Measurements from ENCODE around the gene LMTK2.

Gene LMTK2

GRCh38 chr7:98248156-98248555, 141.5 kb downstream of the LMTK2 start:
- DNase-seq (ENCODE audit: low read depth), result no peak
- no peak overlapping the region for H3K4me3 ChIP-seq (ENCODE audit: low read depth, low read length)

GRCh38 chr7:98249106-98249505, 142.4 kb downstream of the LMTK2 start:
- H3K4me3 ChIP-seq (ENCODE audit: low read depth, low read length), result no peak overlapping the region
- no peak for DNase-seq (ENCODE audit: low read depth)

GRCh38 chr7:98250789-98251188, 144.1 kb downstream of the LMTK2 start:
- DNase-seq (ENCODE audit: low read depth), result no peak
- no peak overlapping the region for H3K4me3 ChIP-seq (ENCODE audit: low read depth, low read length)

GRCh38 chr7:98251231-98251600, 144.6 kb downstream of the LMTK2 start:
- no peak for DNase-seq (ENCODE audit: low read depth)
- H3K4me3 ChIP-seq (ENCODE audit: low read depth, low read length), result peak overlapping the region; percentile 92

- peak within 1 kb of the TSS; percentile 92 for H3K4me3 ChIP-seq (ENCODE audit: low read depth, low read length)
- peak; percentile 56 for DNase-seq (ENCODE audit: low read depth)
Measured at GRCh38 chr7:98251601-98252424, 145.2 kb downstream of the LMTK2 start, which contains the start of gene TECPR1. Gene TECPR1, minus strand, starts transcription at chr7:98252232. Its CDS starts 6,086 bp downstream, at chr7:98246146.

GRCh38 chr7:98252425-98253054, 145.9 kb downstream of the LMTK2 start:
- no peak for DNase-seq (ENCODE audit: low read depth)
- peak overlapping the region; percentile 92 for H3K4me3 ChIP-seq (ENCODE audit: low read depth, low read length)

GRCh38 chr7:98254516-98254915, 147.9 kb downstream of the LMTK2 start:
- DNase-seq (ENCODE audit: low read depth), result no peak
- H3K4me3 ChIP-seq (ENCODE audit: low read depth, low read length), result no peak overlapping the region

GRCh38 chr7:98254951-98255610, 148.4 kb downstream of the LMTK2 start:
- DNase-seq (ENCODE audit: low read depth), result no peak
- H3K4me3 ChIP-seq (ENCODE audit: low read depth, low read length), result no peak overlapping the region

- no peak for DNase-seq (ENCODE audit: low read depth)
Measured at GRCh38 chr7:98256431-98256830, 149.8 kb downstream of the LMTK2 start.

GRCh38 chr7:98257701-98258100, 151.0 kb downstream of the LMTK2 start:
- no peak for DNase-seq (ENCODE audit: low read depth)
- no peak overlapping the region for H3K4me3 ChIP-seq (ENCODE audit: low read depth, low read length)

More at GRCh38 chr7:98256431-98256830, 149.8 kb downstream of the LMTK2 start:
- no peak overlapping the region for H3K4me3 ChIP-seq (ENCODE audit: low read depth, low read length)
